Activated CD4-positive, alpha-beta T cell treated with anti-CD3 and anti-CD28 coated beads, Interleukin-2, amount 50 U/mL, for 48 hours (primary cell): ENCODE measurements around the gene SLC34A3.

ENCODE experiments used
- DNase-seq, 2 experiments: peaks; one replicate each; pipeline ENCODE4 v3.0.0-alpha.2; 2020

SLC34A3 gene

DNA sequence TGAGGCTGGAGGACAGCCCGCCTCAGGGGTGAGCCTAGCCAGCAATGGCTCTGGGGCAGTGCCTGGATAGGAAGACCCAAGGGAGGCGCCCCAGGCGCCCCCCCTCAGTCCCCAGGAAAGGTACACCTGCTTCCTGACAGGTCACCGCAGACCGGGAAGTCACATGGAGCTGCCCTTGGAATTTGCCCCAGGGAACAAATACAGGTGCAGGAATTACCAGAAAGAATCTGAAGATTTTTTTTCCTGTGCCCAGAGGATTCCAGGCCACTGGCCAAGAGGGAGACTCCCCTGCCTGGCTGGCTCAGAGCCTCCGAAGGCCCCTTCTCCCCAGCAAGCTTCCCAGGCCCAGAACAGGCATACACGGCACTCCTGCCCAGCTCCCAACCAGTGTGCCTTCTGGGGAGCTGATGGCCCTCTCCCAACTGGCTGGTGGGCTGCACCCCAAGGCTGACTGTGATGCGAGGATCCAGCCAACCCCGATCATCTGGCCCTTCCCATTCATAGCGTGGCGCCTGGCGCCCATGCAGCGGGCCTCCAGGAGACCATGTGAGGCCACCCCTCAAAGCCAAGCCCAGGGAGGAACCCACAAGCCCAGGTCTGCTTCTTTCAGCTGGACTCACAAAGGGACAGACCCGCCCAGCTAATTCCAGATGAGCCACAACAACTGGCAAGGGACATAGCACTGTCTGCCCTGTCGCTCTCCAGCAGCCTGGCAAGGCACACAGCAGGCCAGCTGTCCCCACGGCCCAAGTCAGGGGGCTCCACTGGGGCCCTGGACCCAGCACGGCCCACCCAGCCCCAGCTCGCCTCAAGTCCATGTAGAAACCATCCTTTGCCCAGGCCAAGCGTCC, 32.4 kb upstream of the SLC34A3 start:
- DNase-seq = no peak

DNA sequence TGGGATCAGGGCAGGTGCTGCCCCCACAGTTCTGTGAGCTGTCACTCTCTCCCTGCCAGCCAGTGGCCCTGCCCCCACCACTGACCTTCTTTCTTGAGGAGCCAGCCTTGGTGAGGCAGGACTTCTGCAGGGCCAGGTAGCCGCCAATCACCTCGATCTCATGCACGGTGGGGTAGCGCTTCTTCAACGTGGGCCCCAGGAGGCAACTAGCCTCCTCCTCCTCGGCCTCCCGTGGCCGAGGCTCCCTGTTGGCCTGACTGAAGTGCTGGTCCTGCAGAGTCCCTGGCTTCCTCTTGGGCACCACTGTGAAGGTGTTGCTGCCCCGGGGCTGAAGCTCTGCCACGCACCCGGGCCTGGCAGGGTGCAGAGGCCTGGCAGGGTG, 31.8 kb upstream of the SLC34A3 start:
- DNase-seq = no peak

GRCh38 chr9:137199411-137200121, 31.1 kb upstream of the SLC34A3 start:
- no peak for DNase-seq

GRCh38 chr9:137200311-137201204, 30.1 kb upstream of the SLC34A3 start, which contains the start of gene TPRN:
Gene TPRN (minus strand): TSS chr9:137200741. CDS start chr9:137200711, 30 bp downstream.
- DNase-seq = peak; percentile 99

- no peak for DNase-seq
These were observed 29.4 kb upstream of the SLC34A3 start for GRCh38 chr9:137201205-137201868.

DNA sequence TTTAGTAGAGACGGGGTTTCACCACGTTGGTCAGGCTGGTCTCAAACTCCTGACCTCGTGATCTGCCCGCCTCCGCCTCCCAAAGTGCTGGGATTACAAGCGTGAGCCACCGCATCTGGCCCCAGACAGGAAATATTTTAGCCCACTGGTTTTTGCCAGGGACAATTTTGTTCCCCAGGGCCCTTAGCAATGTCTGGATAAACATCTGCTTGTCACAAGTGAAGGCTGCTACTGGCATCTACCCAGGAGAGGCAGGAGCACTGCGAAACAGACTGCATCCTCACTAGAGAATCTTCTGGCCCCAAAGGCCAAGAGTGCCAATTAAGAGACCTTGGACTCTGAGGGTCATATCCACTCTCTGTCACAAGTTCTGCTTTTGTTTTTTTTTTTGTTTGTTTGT, 27.7 kb upstream of the SLC34A3 start:
- no peak for DNase-seq

GRCh38 chr9:137204731-137205125, 26.0 kb upstream of the SLC34A3 start:
- DNase-seq = no peak

DNA sequence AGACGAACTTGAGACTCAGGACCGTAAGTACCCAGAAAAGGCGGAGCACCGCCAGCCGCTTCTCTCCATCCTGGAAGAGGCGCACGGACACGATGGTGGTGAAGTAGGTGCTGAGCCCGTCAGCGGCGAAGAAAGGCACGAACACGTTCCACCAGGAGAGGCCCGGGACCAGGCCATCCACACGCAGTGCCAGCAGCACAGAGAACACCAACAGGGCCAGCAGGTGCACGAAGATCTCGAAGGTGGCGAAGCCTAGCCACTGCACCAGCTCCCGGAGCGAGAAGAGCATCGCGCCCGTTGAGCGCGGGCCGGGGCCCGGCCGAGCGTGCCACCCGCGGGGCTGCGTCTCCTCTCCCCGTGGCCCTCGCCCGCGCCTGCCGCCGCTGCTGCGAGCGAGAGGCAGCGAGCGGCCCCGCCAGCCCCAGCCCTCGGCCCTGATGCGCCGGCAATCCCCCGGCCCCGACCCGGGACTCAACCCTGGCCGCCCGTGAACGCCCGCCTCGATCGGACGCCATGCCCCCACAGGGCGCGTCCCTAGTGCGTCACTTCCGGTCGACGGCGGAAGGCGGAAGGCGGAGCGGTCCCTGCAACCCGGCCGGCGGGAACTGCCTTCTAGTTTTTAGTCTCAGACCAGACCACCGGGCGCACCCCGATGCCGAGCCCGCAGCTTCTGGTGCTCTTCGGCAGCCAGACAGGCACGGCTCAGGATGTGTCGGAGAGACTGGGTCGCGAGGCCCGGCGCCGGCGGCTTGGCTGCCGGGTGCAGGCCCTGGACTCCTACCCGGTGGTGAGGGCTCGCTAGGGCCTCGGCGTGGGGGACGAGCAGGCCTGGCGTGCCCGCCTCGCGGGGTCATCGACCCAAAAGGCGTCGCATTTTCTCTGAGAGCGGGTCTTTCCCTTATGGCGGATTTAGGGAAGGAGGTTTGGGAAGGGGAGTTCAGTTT, 25.3 kb upstream of the SLC34A3 start, which contains the start of the genes NDOR1 and TMEM203:
Gene NDOR1, plus strand, starts transcription at position 575 of the 944 bp plus-strand sequence. Its CDS starts 78 bp downstream, at position 653.
Gene TMEM203, minus strand, starts transcription at position 523 of the 944 bp plus-strand sequence. Its CDS starts 234 bp downstream, at position 289.
- peak; percentile 95 to 96 for DNase-seq

GRCh38 chr9:137206602-137207001, 24.1 kb upstream of the SLC34A3 start:
- no peak for DNase-seq

DNA sequence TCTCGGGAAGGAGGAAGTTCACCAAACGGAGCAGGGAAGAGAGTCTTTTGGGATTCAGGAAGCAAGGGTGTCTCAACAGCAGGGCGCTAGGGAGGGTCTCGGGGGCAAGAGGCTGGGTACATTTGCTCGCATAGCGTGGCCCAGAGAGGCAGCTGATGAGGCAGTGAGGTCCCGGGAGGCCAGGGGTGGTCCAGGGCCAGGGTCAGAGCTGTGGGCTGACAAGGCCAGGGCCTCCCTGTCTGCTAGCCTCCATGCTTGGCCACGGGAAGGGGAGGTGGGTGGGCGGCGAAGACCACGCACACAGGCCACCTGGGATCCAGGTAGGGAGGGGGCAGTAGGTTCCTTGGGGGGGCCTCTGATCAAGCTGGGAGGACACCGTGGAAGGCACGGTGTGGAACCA, 19.2 kb upstream of the SLC34A3 start:
- no peak for DNase-seq

GRCh38 chr9:137212520-137212919, 18.2 kb upstream of the SLC34A3 start:
- DNase-seq = no peak

DNA sequence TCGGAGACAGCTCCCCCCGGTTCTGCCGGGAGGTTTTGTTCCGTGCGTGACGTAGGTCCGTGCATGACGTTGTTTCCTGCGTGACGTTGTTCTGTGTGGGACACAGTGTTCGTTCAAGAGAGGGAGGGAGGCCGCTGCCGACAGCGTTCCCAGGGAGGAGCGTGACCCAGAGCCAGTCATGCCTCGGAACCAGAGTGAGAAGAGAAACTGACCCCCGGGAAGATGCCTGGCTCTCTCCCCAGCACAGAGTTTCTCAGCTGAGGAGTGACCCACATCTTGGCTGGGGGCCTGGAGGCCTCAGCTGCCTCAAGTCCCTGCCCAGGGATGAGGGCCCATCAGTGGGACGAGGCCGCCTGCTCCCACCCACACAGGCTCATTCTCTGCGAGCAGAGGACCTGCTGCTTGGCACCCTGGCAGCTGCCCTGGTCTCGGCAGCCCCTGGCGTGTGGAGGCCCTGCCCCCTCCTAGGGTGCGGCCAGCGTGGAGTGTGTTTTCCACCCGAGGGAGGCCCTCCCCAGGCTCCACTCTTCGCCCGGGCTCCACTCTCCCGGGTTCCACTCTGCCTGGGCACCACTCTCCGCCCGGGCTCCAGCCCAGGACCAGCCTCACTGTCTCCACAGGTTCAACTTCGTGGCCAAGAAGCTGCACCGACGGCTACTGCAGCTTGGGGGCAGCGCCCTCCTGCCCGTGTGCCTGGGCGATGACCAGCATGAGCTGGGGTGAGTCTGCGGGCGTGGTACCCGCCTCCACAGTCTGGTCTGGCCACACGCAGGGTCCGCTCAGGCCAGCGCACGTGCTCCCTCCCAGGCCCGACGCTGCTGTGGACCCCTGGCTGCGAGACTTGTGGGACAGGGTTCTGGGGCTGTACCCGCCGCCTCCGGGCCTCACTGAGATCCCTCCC, 17.3 kb upstream of the SLC34A3 start:
- DNase-seq = no peak

DNA sequence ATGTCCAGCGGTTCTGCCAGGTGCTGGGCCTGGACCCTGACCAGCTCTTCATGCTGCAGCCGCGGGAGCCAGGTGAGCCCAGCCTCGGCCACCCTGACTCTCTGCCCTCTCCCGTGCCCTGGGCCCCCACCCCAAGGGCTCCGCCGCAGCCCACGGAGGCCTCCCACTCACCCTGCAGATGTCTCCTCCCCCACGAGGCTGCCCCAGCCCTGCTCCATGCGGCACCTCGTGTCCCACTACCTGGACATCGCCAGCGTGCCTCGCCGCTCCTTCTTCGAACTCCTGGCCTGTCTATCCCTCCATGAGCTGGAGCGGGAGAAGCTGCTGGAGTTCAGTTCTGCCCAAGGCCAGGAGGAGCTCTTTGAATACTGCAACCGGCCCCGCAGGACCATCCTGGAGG, 16.1 kb upstream of the SLC34A3 start:
- DNase-seq = no peak

DNA sequence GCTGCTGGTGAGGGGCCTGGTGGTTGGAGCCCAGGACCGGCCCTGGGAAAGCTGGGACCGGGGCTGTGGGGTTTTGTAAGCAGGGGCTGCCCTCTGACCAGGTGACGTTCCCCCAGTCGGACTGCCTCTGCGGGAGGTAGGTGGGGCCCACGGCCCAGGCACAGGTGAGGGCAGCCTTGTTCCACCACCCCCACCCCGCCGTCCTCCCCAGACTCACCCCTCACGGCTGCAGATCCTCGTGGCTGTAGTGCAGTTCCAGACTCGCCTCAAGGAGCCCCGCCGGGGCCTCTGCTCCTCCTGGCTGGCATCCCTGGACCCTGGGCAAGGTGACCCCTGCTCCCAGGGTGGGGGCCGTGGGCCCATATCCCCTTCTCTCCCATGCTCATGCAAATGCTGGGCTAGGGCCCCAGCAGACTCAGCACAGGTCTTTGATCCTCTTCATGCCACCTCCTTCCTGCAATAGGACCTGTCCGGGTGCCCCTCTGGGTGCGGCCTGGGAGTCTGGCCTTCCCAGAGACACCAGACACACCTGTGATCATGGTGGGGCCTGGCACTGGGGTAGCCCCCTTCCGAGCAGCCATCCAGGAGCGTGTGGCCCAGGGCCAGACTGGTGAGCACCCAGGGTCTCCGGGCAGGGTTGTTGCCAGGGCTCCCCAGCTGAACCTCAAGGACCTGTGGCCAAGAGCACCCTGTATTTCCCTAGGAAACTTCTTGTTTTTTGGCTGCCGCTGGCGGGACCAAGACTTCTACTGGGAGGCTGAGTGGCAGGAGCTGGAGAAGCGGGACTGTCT, 15.3 kb upstream of the SLC34A3 start:
- DNase-seq = no peak

DNA sequence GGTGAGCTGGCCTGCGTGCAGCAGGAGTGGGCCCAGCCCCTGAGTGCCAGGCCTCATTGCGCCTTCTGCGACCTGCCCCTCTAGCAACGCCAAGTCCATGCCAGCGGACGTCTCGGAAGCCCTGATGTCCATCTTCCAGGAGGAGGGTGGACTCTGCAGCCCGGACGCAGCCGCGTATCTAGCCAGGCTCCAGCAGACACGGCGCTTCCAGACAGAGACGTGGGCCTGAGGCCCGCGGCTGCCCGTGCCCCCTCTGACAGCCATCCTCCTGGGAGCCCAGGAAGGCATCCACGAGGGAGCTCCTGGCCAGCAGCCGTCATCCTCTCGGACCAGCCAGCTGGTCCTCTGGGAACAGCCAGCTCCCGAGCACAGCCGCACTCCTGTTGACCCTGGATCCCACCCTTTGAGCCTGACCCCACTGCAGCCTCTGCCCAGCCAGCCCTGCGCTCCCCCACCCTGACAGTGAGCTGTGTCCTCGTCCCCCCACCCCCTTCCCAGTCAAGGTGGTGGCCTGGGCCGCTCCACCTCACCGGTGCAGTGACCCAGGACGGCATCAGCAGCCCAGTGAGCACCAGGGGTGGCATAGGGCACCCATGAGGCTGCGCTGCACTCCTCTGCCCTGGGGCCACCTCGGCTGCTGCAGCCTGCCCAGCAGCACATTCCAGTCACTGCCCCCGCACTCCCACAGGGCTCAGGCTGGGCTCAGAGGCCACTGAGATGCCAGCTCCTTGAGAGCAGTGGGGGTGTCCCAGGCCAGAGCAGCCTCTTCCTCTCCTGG, 14.3 kb upstream of the SLC34A3 start:
- no peak for DNase-seq

DNA sequence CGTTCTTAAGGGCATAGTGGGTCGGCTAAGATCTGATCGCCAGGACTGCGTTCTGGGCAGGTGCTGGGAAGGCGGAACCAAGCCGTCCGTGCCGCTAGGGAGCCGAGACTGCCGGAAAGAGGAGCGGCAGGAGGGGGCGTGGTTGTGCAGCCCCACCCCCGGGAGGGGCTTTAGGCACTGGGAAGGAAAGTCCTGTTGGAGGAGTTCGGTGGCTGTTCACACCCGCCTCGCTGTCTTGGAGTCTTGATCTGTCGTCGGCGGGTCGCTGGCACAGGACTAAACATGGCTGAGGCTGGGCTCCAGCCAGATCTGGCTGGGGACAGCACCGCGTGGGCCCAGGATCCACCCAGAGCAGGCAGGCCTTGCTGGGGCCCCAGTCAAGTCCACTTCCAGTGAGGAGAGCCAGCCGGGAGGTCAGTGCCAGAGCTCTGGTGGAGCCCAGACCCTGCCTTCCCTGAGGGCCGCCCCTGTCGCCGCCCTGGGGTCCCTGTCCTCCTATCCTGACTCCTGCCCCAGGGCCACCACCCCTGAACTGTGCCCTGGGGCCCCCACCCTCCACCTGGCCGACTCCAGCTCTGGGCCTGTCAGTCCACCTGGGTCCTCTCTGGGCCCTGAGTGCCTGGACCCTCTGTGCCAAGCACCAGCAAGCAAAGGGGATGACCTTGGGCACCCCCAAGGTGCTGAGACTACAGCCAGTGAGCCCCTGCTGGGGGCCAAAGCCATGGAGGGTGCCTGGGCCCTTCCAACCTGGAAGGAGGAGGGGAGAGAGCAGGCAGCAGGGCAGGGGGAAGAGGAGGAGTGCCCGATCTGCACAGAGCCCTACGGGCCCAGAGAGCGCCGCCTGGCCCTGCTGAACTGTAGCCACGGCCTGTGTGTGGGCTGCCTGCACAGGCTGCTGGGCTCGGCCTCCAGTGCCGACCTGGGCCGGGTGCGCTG, 13.2 kb upstream of the SLC34A3 start:
- no peak for DNase-seq

DNA sequence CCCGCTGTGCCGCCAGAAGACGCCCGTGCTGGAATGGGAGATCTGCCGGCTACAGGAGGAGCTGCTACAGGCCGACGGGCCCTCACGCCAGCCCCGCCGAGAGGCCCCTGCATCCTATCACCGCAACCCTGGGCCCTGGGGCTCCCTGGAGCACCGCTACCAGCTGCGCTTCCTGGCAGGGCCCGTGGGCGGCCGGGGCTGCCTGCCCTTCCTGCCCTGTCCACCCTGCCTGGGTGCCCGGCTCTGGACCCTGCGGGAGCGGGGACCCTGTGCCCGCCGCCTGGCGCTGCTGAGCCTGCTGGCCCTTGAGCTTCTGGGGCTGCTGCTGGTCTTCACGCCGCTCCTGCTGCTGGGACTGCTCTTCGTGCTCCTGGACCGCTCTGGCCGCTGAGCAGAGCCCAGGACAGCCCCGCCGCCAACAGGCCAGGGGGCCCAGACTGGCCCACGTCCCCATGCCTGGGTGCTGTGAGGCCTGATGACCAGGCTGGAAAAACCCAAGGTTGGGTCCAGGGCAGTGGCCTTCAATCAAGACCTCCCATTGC, 12.4 kb upstream of the SLC34A3 start:
- DNase-seq = no peak
